Hematopoietic multipotent progenitor cell treated with erythropoietin and hydrocortisone succinate and interleukin-3 and kit ligand, for 15 days (in vitro differentiated cells): Measurements from ENCODE around the gene DSN1.

Experiments
- DNase-seq: peaks from one replicate; pipeline ENCODE4 v3.0.0-alpha.2; 2015; ENCODE audit warnings: low spot score

DSN1 gene

GRCh38 chr20:36795691-36796090 lies 22.1 kb upstream of the DSN1 start:
- no peak for DNase-seq

- no peak for DNase-seq
These were observed 20.5 kb upstream of the DSN1 start for GRCh38 chr20:36794116-36794474.

DNA sequence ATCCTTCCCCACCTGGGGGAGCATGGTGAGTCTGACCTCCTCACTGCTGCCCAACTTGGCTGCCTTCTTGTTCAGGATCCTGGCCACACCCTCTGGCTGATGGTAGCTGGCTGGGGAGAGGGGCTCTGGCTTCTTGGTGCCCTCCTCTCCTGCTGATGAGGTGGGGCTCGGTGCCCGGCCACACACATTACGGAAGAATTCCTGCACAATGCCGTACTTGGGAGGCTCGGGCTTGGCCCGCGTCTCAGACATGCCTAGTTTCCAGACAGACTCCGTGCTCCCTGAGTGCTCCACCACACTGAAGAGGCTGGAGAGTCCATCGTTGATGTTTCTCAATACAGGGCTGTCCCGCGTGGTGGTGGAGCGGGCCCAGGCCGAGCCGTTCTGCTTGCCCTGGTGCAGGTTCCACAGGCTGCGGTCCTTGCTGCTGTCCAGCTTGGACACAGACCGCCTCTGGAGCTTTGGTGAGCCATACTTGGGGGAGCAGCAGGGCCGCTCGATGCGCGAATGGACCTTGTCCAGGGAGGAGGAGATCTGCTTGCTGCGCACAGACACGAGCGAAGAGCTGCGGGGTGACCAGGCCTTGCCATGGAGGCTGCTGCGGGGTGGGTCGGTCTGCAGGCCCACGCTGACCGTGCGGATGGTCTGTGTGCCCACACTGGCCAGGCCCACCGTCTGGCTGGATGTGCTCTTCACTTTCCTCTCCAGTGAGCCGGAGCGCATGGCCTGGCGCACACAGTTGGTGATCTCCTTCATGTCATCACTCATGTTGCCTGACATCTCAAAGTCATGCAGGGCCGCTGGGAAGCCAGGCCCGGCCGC lies 19.9 kb upstream of the DSN1 start:
- no peak for DNase-seq

DNA sequence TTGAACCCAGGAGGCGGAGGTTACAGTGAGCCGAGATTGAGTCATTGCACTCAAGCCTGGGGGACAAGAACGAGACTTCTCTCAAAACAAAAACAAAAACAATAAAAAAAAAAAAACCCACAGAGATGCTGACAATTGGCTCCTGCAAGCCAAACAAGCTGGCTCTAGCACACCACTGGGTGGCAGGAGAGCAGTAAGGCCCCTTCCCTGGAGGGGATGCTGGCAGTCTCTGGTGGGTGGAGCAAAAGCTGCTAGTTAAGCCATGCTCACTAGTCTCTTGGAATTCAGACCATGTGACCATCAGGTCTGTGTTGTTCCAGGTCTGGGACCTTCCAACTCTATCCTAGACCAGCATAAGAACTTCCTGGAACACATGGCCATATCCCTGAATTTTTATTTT lies 18.9 kb upstream of the DSN1 start:
- peak; percentile 17 for DNase-seq

- DNase-seq = no peak
These were observed 18.3 kb upstream of the DSN1 start for GRCh38 chr20:36791862-36792261.

GRCh38 chr20:36786663-36787062 lies 13.1 kb upstream of the DSN1 start:
- no peak for DNase-seq

- DNase-seq = no peak
These were observed 12.7 kb upstream of the DSN1 start for GRCh38 chr20:36786246-36786645.

GRCh38 chr20:36785308-36785707 lies 11.7 kb upstream of the DSN1 start:
- DNase-seq = no peak

DNA sequence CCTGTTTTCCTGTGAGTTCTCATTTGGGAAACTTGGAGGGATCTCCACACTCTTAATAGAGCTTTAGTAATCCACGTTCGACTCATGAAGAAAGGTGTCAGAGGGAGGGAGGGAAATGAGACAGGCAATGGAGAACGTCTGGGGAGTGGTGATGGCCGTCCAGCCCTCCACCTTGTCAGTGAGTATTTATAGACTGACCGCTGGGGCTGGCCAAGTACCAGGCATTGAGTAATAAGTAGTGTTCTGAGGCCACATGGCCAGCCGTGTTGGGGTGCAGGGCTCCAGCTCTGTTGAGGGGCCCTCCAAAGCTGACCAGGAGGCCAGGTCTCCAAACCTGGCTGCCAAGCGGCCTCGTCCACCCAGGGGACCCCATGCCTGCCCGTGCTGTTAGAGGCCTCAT lies 11.3 kb upstream of the DSN1 start:
- DNase-seq = no peak

GRCh38 chr20:36784116-36784515 lies 10.6 kb upstream of the DSN1 start:
- no peak for DNase-seq

DNA sequence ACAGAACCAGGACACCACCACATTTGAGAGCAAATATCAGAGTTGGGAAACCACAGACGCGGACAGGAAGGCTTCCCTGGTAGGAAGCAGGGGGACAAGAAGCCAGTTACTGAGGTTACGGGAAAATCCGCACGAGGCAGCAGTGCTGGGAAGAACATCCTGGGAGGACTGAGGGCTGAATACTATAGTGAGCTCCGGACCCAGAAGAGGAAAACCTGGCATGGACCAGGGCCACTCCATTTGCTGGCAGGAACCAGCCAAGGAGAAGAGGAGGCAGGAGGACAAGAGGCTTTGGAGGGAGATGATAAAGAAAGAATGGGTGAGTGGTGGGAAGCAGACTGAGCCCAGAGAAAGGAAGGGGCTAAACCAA lies 6.1 kb upstream of the DSN1 start:
- DNase-seq = no peak

- DNase-seq = no peak
These were observed 5.5 kb upstream of the DSN1 start for GRCh38 chr20:36778831-36779655.

DNA sequence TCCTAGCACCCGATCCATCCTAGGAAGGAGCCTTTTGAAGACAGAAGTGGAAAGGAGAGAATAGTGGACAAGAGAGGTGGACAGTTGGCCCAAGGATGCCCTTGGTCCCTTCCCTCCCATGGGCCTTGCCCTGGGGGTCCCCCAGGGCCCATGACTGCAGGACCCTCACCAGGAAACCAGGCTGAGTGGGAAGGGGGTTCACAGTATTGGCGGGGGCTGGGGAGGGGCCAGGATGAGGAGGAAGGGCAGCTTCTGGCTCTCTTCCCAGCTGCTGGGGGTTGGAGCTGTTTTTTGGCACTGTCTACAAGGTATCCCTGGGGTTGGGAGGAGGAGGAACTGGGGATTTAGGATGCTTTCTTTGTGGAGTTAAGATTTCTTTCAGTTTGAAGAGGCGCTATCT lies 4.0 kb upstream of the DSN1 start:
- DNase-seq = no peak

- DNase-seq = no peak
These were observed 3.6 kb upstream of the DSN1 start for GRCh38 chr20:36777167-36777566.

DNA sequence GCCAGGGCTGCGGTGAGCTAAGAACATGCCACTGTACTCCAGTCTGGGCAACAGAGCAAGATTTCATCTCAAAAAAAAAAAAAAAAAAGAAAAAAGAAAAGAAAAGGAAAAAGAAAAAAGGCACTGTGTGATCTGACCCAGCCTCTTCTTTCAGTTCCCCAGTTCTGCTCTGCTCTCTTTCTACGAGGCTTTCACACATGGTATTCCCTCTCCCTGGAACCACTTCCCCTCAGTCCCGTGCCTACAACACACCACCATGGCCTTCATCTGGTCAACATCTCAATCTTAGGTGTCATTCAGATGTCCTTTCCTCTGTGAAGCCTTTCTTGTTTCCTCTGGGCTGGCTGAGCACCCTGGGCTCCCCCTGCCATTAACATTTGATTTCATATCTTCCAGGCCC lies 2.3 kb upstream of the DSN1 start:
- DNase-seq = no peak

- no peak for DNase-seq
These were observed 1.6 kb upstream of the DSN1 start for GRCh38 chr20:36775196-36775595.

GRCh38 chr20:36773107-36773596 lies 411 bp downstream of the DSN1 start:
- DNase-seq = peak; percentile 27

- no peak for DNase-seq
These were observed 2.9 kb downstream of the DSN1 start for GRCh38 chr20:36770680-36771079.

GRCh38 chr20:36768768-36769430 lies 4.7 kb downstream of the DSN1 start:
- no peak for DNase-seq

GRCh38 chr20:36761125-36761524 lies 12.4 kb downstream of the DSN1 start:
- no peak for DNase-seq

DNA sequence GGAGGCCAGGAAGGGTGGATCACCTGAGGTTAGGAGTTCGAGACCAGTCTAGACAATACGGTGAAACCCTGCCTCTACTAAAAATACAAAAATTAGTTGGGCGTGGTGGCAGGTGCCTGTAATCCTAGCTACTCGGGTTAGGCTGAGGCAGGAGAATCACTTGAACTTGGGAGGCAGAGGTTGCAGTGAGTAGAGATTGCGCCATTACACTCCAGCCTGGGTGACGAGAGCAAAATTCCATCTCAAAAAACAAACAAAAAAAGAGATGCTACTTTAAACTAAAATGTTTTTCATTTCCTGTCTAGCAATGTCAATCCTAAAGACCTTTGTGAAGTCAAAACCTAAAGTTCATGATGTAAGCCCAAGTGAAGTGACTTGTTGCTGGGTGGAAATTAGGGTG lies 12.9 kb downstream of the DSN1 start:
- no peak for DNase-seq

DNA sequence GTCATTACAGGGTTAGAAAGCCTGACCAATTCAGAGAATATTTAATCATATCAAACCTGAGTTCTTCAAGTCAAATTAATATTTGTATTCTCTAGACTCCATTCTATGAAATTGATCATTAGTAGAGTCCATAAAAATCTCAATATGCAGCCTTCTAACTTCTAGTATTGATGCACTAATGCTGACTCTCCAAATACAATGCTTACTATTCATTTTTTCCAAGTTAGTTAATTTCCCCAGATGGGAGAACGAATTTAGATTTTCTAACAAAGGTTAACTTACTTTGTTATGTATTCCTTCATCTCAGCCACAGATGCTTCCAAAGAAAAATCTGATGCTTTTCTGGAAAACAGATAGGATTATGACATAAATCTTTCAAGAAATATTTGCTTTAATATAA lies 15.3 kb downstream of the DSN1 start:
- DNase-seq = no peak

- no peak for DNase-seq
These were observed 17.1 kb downstream of the DSN1 start for GRCh38 chr20:36756496-36756895.
